Gastroesophageal sphincter (tissue), 4 donors: ENCODE results near the gene ERP44. TPM values are rescaled to one million over a fixed set of nuclear protein-coding genes. Genes with fewer than 3 reads are reported as not detected.

Experiments
- ATAC-seq: fragments of 150-250 bp; one replicate; pipeline ENCODE4 v1.9.1; 2016; ENCODE audit warnings: mild to moderate bottlenecking, moderate library complexity
- H3K27ac ChIP-seq, 4 donors: fragments of 200-600 bp; sonication (generic) in 3 of 4; 1 replicate in 3 of 4; 2 replicates in 1 of 4; pipeline ENCODE4 v1.5.1; 2016 to 2019
- H3K27me3 ChIP-seq: fragments of 200-600 bp; sonication (generic); one replicate; pipeline ENCODE4 v1.5.1; 2019
- H3K36me3 ChIP-seq, 2 donors: fragments of 200-600 bp; sonication (generic); one replicate each; pipeline ENCODE4 v1.5.1; 2019; ENCODE audit warnings: control low read depth in 1 of 2
- H3K4me1 ChIP-seq, 3 donors: fragments of 200-600 bp; sonication (generic); 1 replicate in 2 of 3; 2 replicates in 1 of 3; pipeline ENCODE4 v1.5.1; 2016 to 2019; ENCODE audit warnings: control low read depth in 2 of 3
- H3K4me3 ChIP-seq, 2 donors: fragments of 200-600 bp; sonication (generic); one replicate each; pipeline ENCODE4 v1.5.1; 2019; ENCODE audit warnings: mild to moderate bottlenecking in 1 of 2, moderate library complexity in 1 of 2
- H3K9me3 ChIP-seq, 3 donors: fragments of 200-600 bp; sonication (generic); one replicate each; pipeline ENCODE4 v1.5.1; 2017 to 2019; ENCODE audit warnings: control low read depth in 2 of 3
- CTCF ChIP-seq, 4 experiments: fragments of 200-600 bp in 2 of 4; fragments of 450-650 bp in 2 of 4; sonication (generic) in 1 of 4; IDR thresholded peaks; one replicate each; pipeline ENCODE4 v1.5.1; 2017 to 2019; ENCODE audit warnings: antibody characterized with exemption in 4 of 4, mild to moderate bottlenecking in 2 of 4, moderate library complexity in 2 of 4
- EP300 ChIP-seq: sonication (generic); formaldehyde crosslinking; IDR thresholded peaks from one replicate; pipeline ENCODE4 v1.6.1; 2017; ENCODE audit warnings: antibody characterized with exemption, mild to moderate bottlenecking
- POLR2A ChIP-seq, 2 donors: fragments of 450-650 bp; IDR thresholded peaks; one replicate each; pipeline ENCODE4 v1.6.1; 2017; ENCODE audit warnings: antibody characterized with exemption in 2 of 2, mild to moderate bottlenecking in 2 of 2, moderate library complexity in 1 of 2
- POLR2AphosphoS5 ChIP-seq: sonication (generic); formaldehyde crosslinking; IDR thresholded peaks from one replicate; pipeline ENCODE4 v1.6.1; 2017; ENCODE audit warnings: antibody characterized with exemption
- WGBS, 2 donors: methylation state at CpG; one replicate each; pipeline ENCODE4 v1.1.5; 2018; ENCODE audit warnings: low coverage in 1 of 2; 5-methylcytosine and 5-hydroxymethylcytosine counted together
- total RNA-seq, 4 donors: library from RNA; depleted of rRNA; stranded (reverse); fragments of >200 nt; gene quantifications; one replicate each; pipeline ENCODE4 v1.1.0, GENCODE V29; 2016

ERP44 gene
- total RNA-seq, 4 donors from 2014 or later: 13.7 to 19.2 (median 13.8) TPM

GRCh38 chr9:99971410-99971809, 127.4 kb downstream of the ERP44 start:
- H3K27me3 ChIP-seq: no peaks in the 10 kb centered on the region
- H3K4me1 ChIP-seq: no peaks in the 10 kb centered on the region
- no peak overlapping the region for H3K4me3 ChIP-seq
- TF ChIP-seq POLR2A (IDR thresholded peaks at IDR 0.05): no peak
- TF ChIP-seq EP300: no peak
- no peak for ATAC-seq
- H3K36me3 ChIP-seq: peaks cover 0 to 54% of the 10 kb centered on the region in 2 donors
- no peaks in the 10 kb centered on the region for H3K9me3 ChIP-seq
- no peak overlapping the region for H3K27ac ChIP-seq

GRCh38 chr9:99970481-99970880, 128.3 kb downstream of the ERP44 start:
- H3K36me3 ChIP-seq: peaks cover 0 to 48% of the 10 kb centered on the region in 2 donors
- ATAC-seq: no peak
- WGBS, 2 donors: 94 to 100% methylated on average over 2 of the region's 2 CpGs
- no peaks in the 10 kb centered on the region for H3K27me3 ChIP-seq
- no peaks in the 10 kb centered on the region for H3K9me3 ChIP-seq
- no peak overlapping the region for H3K4me3 ChIP-seq
- H3K4me1 ChIP-seq: no peaks in the 10 kb centered on the region
- TF ChIP-seq CTCF (IDR thresholded peaks at IDR 0.05) (no peak), EP300 (no peak), POLR2A (IDR thresholded peaks at IDR 0.05) (no peak), POLR2AphosphoS5 (no peak)
- H3K27ac ChIP-seq: no peak overlapping the region

GRCh38 chr9:99967457-99967856, 131.3 kb downstream of the ERP44 start:
- WGBS, 2 donors: 83 to 94% methylated on average over 1 to 2 of the region's 2 CpGs
- no peak overlapping the region for H3K27ac ChIP-seq
- H3K9me3 ChIP-seq: no peaks in the 10 kb centered on the region
- peaks cover 0 to 55% of the 10 kb centered on the region in 2 donors for H3K36me3 ChIP-seq
- H3K4me1 ChIP-seq: no peaks in the 10 kb centered on the region
- no peaks in the 10 kb centered on the region for H3K27me3 ChIP-seq
- ATAC-seq: no peak
- no peak overlapping the region for H3K4me3 ChIP-seq
- no peak for TF ChIP-seq POLR2A (IDR thresholded peaks at IDR 0.05)
- TF ChIP-seq CTCF (IDR thresholded peaks at IDR 0.05): no peak
- TF ChIP-seq EP300: no peak
- no peak for TF ChIP-seq POLR2AphosphoS5

- no peaks in the 10 kb centered on the region for H3K9me3 ChIP-seq
Measured at GRCh38 chr9:99966716-99967115, 132.1 kb downstream of the ERP44 start.

GRCh38 chr9:99966001-99966400, 132.8 kb downstream of the ERP44 start:
- 100% methylated on average over 1 to 2 of the region's 2 CpGs for WGBS, 2 donors
- Histone ChIP-seq H3K36me3 (peaks cover 0 to 62% of the 10 kb centered on the region in 2 donors), H3K9me3 (no peaks in the 10 kb centered on the region), H3K4me1 (no peaks in the 10 kb centered on the region), H3K4me3 (no peak overlapping the region), H3K27me3 (no peaks in the 10 kb centered on the region), H3K27ac (no peak overlapping the region)
- TF ChIP-seq EP300 (no peak), POLR2A (IDR thresholded peaks at IDR 0.05) (no peak), CTCF (IDR thresholded peaks at IDR 0.05) (no peak), POLR2AphosphoS5 (no peak)
- no peak for ATAC-seq

More at GRCh38 chr9:99966716-99967115, 132.1 kb downstream of the ERP44 start:
- Histone ChIP-seq H3K27me3 (no peaks in the 10 kb centered on the region), H3K4me3 (no peak overlapping the region), H3K4me1 (no peaks in the 10 kb centered on the region), H3K27ac (no peak overlapping the region), H3K36me3 (peaks cover 0 to 56% of the 10 kb centered on the region in 2 donors)
- ATAC-seq: no peak
- WGBS, 2 donors: 59 to 61% methylated on average over 2 of the region's 2 CpGs
- TF ChIP-seq POLR2A (IDR thresholded peaks at IDR 0.05): no peak
- no peak for TF ChIP-seq POLR2AphosphoS5
- TF ChIP-seq EP300: no peak
- TF ChIP-seq CTCF (IDR thresholded peaks at IDR 0.05): no peak
